Uterus (tissue), 2 donors: ENCODE results near the gene TEX264.

Experiments
- POLR2A ChIP-seq, 2 donors: fragments of 450-650 bp; IDR thresholded peaks; one replicate each; pipeline ENCODE4 v1.6.1; 2016; ENCODE audit warnings: antibody characterized with exemption in 2 of 2, mild to moderate bottlenecking in 1 of 2, moderate library complexity in 1 of 2
- TF ChIP-seq, protein P1 (sequence below), 4 experiments: fragments of 200-600 bp in 2 of 4; fragments of 450-650 bp in 2 of 4; sonication (generic) in 2 of 4; IDR thresholded peaks; one replicate each; pipeline ENCODE4 v1.5.1; 2016 to 2019; ENCODE audit warnings: antibody characterized with exemption in 4 of 4, mild to moderate bottlenecking in 2 of 4, moderate library complexity in 1 of 4

DNA sequence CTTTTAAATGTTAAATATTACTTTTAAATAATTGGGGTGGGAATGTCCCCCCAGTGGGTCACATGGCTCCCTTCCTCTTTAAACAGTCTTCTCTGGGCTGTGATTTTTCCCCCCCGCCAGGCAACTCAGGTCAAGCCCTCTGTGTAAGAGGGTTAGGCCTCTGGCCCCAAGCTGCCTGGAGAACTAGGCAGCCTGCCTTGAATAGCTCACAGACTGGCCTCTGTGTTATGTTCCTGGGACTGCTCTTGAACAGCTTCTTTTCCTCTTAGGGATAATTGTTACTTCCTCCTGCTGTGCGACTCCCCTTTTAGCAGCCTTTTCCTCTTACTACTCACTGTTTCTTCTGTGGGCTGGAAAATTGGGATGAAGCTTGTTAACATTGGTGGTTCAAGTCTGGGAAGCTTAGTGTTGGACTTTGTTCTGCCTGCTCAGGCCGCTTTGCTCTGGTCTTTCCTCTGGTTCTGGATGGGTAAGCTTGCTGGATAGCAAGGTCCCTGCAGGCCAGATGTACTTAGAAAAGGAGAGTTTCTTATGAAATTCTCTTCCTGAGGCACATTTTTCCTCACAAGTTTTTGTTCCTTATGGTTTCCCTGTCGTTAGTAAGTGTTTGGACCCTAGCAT lies 2.2 kb downstream of the TEX264 start:
- TF ChIP-seq, protein P1, sequence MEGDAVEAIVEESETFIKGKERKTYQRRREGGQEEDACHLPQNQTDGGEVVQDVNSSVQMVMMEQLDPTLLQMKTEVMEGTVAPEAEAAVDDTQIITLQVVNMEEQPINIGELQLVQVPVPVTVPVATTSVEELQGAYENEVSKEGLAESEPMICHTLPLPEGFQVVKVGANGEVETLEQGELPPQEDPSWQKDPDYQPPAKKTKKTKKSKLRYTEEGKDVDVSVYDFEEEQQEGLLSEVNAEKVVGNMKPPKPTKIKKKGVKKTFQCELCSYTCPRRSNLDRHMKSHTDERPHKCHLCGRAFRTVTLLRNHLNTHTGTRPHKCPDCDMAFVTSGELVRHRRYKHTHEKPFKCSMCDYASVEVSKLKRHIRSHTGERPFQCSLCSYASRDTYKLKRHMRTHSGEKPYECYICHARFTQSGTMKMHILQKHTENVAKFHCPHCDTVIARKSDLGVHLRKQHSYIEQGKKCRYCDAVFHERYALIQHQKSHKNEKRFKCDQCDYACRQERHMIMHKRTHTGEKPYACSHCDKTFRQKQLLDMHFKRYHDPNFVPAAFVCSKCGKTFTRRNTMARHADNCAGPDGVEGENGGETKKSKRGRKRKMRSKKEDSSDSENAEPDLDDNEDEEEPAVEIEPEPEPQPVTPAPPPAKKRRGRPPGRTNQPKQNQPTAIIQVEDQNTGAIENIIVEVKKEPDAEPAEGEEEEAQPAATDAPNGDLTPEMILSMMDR (IDR thresholded peaks at IDR 0.05) = no peak
- no peak for TF ChIP-seq POLR2A (IDR thresholded peaks at IDR 0.05)
